Measurements from ENCODE around the gene SPINT1.

Gene SPINT1

GRCh38 chr15:40889112-40889511 is 45.3 kb downstream of the SPINT1 start:
- Mint-ChIP-seq H3K27ac (no peak overlapping the region), H3K4me3 (no peak overlapping the region), H3K9me3 (ENCODE audit: low read depth) (no peaks in the 10 kb centered on the region), H3K4me1 (ENCODE audit: low read depth) (peaks cover 23% of the 10 kb centered on the region), H3K36me3 (no peaks in the 10 kb centered on the region), H3K27me3 (no peaks in the 10 kb centered on the region)

GRCh38 chr15:40891138-40891537 is 47.3 kb downstream of the SPINT1 start:
- Mint-ChIP-seq H3K4me1 (ENCODE audit: low read depth) (peaks cover 26% of the 10 kb centered on the region), H3K27ac (no peak overlapping the region), H3K4me3 (no peak overlapping the region), H3K36me3 (no peaks in the 10 kb centered on the region), H3K27me3 (no peaks in the 10 kb centered on the region), H3K9me3 (ENCODE audit: low read depth) (no peaks in the 10 kb centered on the region)

GRCh38 chr15:40891810-40892446 is 48.1 kb downstream of the SPINT1 start:
- no peaks in the 10 kb centered on the region for H3K9me3 Mint-ChIP-seq (ENCODE audit: low read depth)
- H3K4me3 Mint-ChIP-seq, result no peak overlapping the region
- H3K4me1 Mint-ChIP-seq (ENCODE audit: low read depth), result peaks cover 25% of the 10 kb centered on the region
- H3K27ac Mint-ChIP-seq, result no peak overlapping the region
- H3K27me3 Mint-ChIP-seq, result no peaks in the 10 kb centered on the region
- H3K36me3 Mint-ChIP-seq, result no peaks in the 10 kb centered on the region

- Mint-ChIP-seq H3K36me3 (no peaks in the 10 kb centered on the region), H3K4me1 (ENCODE audit: low read depth) (peaks cover 29% of the 10 kb centered on the region), H3K27me3 (no peaks in the 10 kb centered on the region), H3K9me3 (ENCODE audit: low read depth) (no peaks in the 10 kb centered on the region), H3K27ac (no peak overlapping the region), H3K4me3 (peak overlapping the region; percentile 35)
Observed at GRCh38 chr15:40892447-40893012, 48.7 kb downstream of the SPINT1 start.

- Mint-ChIP-seq H3K4me1 (ENCODE audit: low read depth) (peaks cover 33% of the 10 kb centered on the region), H3K9me3 (ENCODE audit: low read depth) (no peaks in the 10 kb centered on the region), H3K27me3 (no peaks in the 10 kb centered on the region), H3K27ac (no peak overlapping the region), H3K4me3 (peak overlapping the region; percentile 99), H3K36me3 (no peaks in the 10 kb centered on the region)
Observed at GRCh38 chr15:40893019-40893670, 49.3 kb downstream of the SPINT1 start.

- peak within 1 kb of the TSS; percentile 90 for H3K27ac Mint-ChIP-seq
- H3K4me3 Mint-ChIP-seq, result peak within 1 kb of the TSS; percentile 99
- no peaks in the 10 kb centered on the region for H3K27me3 Mint-ChIP-seq
- peaks cover 2% of the 10 kb centered on the region for H3K36me3 Mint-ChIP-seq
- no peaks in the 10 kb centered on the region for H3K9me3 Mint-ChIP-seq (ENCODE audit: low read depth)
- peaks cover 37% of the 10 kb centered on the region for H3K4me1 Mint-ChIP-seq (ENCODE audit: low read depth)
Observed at GRCh38 chr15:40893733-40894680, 50.2 kb downstream of the SPINT1 start, which contains the start of gene VPS18. TSS of gene VPS18 (plus strand) at chr15:40894450. CDS start at chr15:40894769, 319 bp downstream.

- peaks cover 2% of the 10 kb centered on the region for H3K36me3 Mint-ChIP-seq
- no peaks in the 10 kb centered on the region for H3K27me3 Mint-ChIP-seq
Observed at GRCh38 chr15:40894681-40895448, 51.0 kb downstream of the SPINT1 start.

GRCh38 chr15:40899536-40900207 is 55.8 kb downstream of the SPINT1 start:
- Mint-ChIP-seq H3K4me1 (ENCODE audit: low read depth) (peaks cover 41% of the 10 kb centered on the region), H3K9me3 (ENCODE audit: low read depth) (no peaks in the 10 kb centered on the region), H3K4me3 (no peak overlapping the region), H3K36me3 (peaks cover 6% of the 10 kb centered on the region), H3K27me3 (no peaks in the 10 kb centered on the region), H3K27ac (no peak overlapping the region)

More at GRCh38 chr15:40894681-40895448, 51.0 kb downstream of the SPINT1 start:
- Mint-ChIP-seq H3K4me3 (peak overlapping the region; percentile 99), H3K27ac (peak overlapping the region; percentile 86), H3K9me3 (ENCODE audit: low read depth) (no peaks in the 10 kb centered on the region), H3K4me1 (ENCODE audit: low read depth) (peaks cover 37% of the 10 kb centered on the region)

- Mint-ChIP-seq H3K36me3 (peaks cover 6% of the 10 kb centered on the region), H3K27me3 (no peaks in the 10 kb centered on the region), H3K4me3 (no peak overlapping the region), H3K9me3 (ENCODE audit: low read depth) (no peaks in the 10 kb centered on the region), H3K4me1 (ENCODE audit: low read depth) (peaks cover 34% of the 10 kb centered on the region), H3K27ac (no peak overlapping the region)
Observed at GRCh38 chr15:40900256-40901052, 56.6 kb downstream of the SPINT1 start.

- peaks cover 6% of the 10 kb centered on the region for H3K36me3 Mint-ChIP-seq
- H3K27ac Mint-ChIP-seq, result no peak overlapping the region
- H3K4me1 Mint-ChIP-seq (ENCODE audit: low read depth), result peaks cover 29% of the 10 kb centered on the region
- no peak overlapping the region for H3K4me3 Mint-ChIP-seq
- H3K9me3 Mint-ChIP-seq (ENCODE audit: low read depth), result no peaks in the 10 kb centered on the region
- H3K27me3 Mint-ChIP-seq, result no peaks in the 10 kb centered on the region
Observed at GRCh38 chr15:40901053-40901443, 57.2 kb downstream of the SPINT1 start.

- no peaks in the 10 kb centered on the region for H3K27me3 Mint-ChIP-seq
- peaks cover 6% of the 10 kb centered on the region for H3K36me3 Mint-ChIP-seq
- H3K4me3 Mint-ChIP-seq, result no peak overlapping the region
- no peaks in the 10 kb centered on the region for H3K9me3 Mint-ChIP-seq (ENCODE audit: low read depth)
- H3K4me1 Mint-ChIP-seq (ENCODE audit: low read depth), result peaks cover 27% of the 10 kb centered on the region
- H3K27ac Mint-ChIP-seq, result no peak overlapping the region
Observed at GRCh38 chr15:40902605-40903561, 59.0 kb downstream of the SPINT1 start.

- Mint-ChIP-seq H3K4me1 (ENCODE audit: low read depth) (peaks cover 24% of the 10 kb centered on the region), H3K27me3 (no peaks in the 10 kb centered on the region), H3K27ac (no peak overlapping the region), H3K4me3 (no peak overlapping the region), H3K36me3 (peaks cover 5% of the 10 kb centered on the region), H3K9me3 (ENCODE audit: low read depth) (no peaks in the 10 kb centered on the region)
Observed at GRCh38 chr15:40904552-40905201, 60.8 kb downstream of the SPINT1 start.

Data from activated naive CD8-positive, alpha-beta T cell (primary cell).